HEK293T (cell line): Measurements from ENCODE around the gene UBXN10.
A peak's percentile ranks its signal among the peaks of the same experiment; 100 is the strongest.

Experiments used
- CTCF ChIA-PET: fragments of 350-600 bp; formaldehyde crosslinking; extraction: SDS; loops from one replicate; lab custom pipeline; 2021; ENCODE audit warnings: antibody characterized with exemption, inconsistent platforms; lab: Yijun Ruan, JAX
- POLR2A ChIA-PET: fragments of 350-600 bp; formaldehyde crosslinking; extraction: SDS; loops from one replicate; lab custom pipeline; 2020; ENCODE audit warnings: antibody characterized with exemption, inconsistent platforms; lab: Yijun Ruan, JAX
- DNase-seq: peaks from one replicate; pipeline ENCODE4 v3.0.0; 2012; ENCODE audit warnings: mixed read lengths; ENCODE audit errors: extremely low spot score
- ARNT ChIP-seq: fragments of 450-650 bp; IDR thresholded peaks from 2 replicates; pipeline ENCODE4 v1.6.1; 2017; ENCODE audit warnings: mild to moderate bottlenecking
- BHLHE40 ChIP-seq: fragments of 450-650 bp; IDR thresholded peaks from 2 replicates; pipeline ENCODE4 v1.6.1; 2016; ENCODE audit warnings: mild to moderate bottlenecking, moderate library complexity, borderline replicate concordance
- CTBP1 ChIP-seq: fragments of 450-650 bp; IDR thresholded peaks from 2 replicates; pipeline ENCODE4 v1.6.1; 2016; ENCODE audit warnings: borderline replicate concordance
- FOXA1 ChIP-seq: fragments of 450-650 bp; IDR thresholded peaks from 2 replicates; pipeline ENCODE4 v1.6.1; 2016; ENCODE audit warnings: mild to moderate bottlenecking
- FOXK2 ChIP-seq: fragments of 450-650 bp; IDR thresholded peaks from 2 replicates; pipeline ENCODE4 v1.6.1; 2016; ENCODE audit warnings: mild to moderate bottlenecking
- FOXM1 ChIP-seq: fragments of 450-650 bp; IDR thresholded peaks from 2 replicates; pipeline ENCODE4 v1.6.1; 2017; ENCODE audit warnings: mild to moderate bottlenecking, borderline replicate concordance
- HDGF ChIP-seq: fragments of 450-650 bp; IDR thresholded peaks from 2 replicates; pipeline ENCODE4 v1.6.1; 2017; ENCODE audit warnings: antibody characterized with exemption, borderline replicate concordance
- L3MBTL2 ChIP-seq: fragments of 450-650 bp; conservative IDR thresholded peaks from 2 replicates; pipeline ENCODE4 v1.6.1; 2016; ENCODE audit warnings: mild to moderate bottlenecking
- LEF1 ChIP-seq: fragments of 450-650 bp; IDR thresholded peaks from 2 replicates; pipeline ENCODE4 v1.6.1; 2017; ENCODE audit warnings: mild to moderate bottlenecking, borderline replicate concordance
- NFRKB ChIP-seq: fragments of 450-650 bp; IDR thresholded peaks from 2 replicates; pipeline ENCODE4 v1.6.1; 2016; ENCODE audit warnings: mild to moderate bottlenecking, moderate library complexity
- PKNOX1 ChIP-seq: fragments of 450-650 bp; IDR thresholded peaks from 2 replicates; pipeline ENCODE4 v1.6.1; 2016
- SP1 ChIP-seq: fragments of 450-650 bp; IDR thresholded peaks from 2 replicates; pipeline ENCODE4 v1.6.1; 2017
- SUZ12 ChIP-seq: fragments of 450-650 bp; IDR thresholded peaks from 2 replicates; pipeline ENCODE4 v1.6.1; 2016; ENCODE audit warnings: mild to moderate bottlenecking
- TARDBP ChIP-seq: fragments of 450-650 bp; IDR thresholded peaks from 2 replicates; pipeline ENCODE4 v1.6.1; 2016
- ZNF384 ChIP-seq: fragments of 450-650 bp; IDR thresholded peaks from 2 replicates; pipeline ENCODE4 v1.6.1; 2016

UBXN10 gene

GRCh38 chr1:20233394-20233793 is 47.5 kb downstream of the UBXN10 start:
- CTCF ChIA-PET: interaction anchor here (0.6 to 0.9 kb wide), 4 partner anchors 21 to 860 kb away, joined by 3 to 5 read pairs (median 3); no protein-coding TSS in a partner anchor
- DNase-seq: peak; percentile 19

GRCh38 chr1:20233866-20234265 is 48.0 kb downstream of the UBXN10 start:
- no peak for TF ChIP-seq PKNOX1
- no peak for DNase-seq
- POLR2A ChIA-PET: no interaction called here
- CTCF ChIA-PET: interaction anchor here (0.6 kb wide), 1 partner anchor 861 kb away, joined by 3 read pairs; no protein-coding TSS in a partner anchor

More at GRCh38 chr1:20233394-20233793, 47.5 kb downstream of the UBXN10 start:
- POLR2A ChIA-PET: no interaction called here
- TF ChIP-seq FOXK2: no peak
- no peak for TF ChIP-seq LEF1
- no peak for TF ChIP-seq CTBP1
- no peak for TF ChIP-seq SP1
- no peak for TF ChIP-seq TARDBP
- no peak for TF ChIP-seq L3MBTL2
- no peak for TF ChIP-seq ZNF384
- no peak for TF ChIP-seq FOXA1
- TF ChIP-seq SUZ12: no peak
- TF ChIP-seq HDGF: no peak

- CTCF ChIA-PET: interaction anchor here (1.3 kb wide), 1 partner anchor 260 kb away, joined by 3 read pairs; no protein-coding TSS in a partner anchor
- TF ChIP-seq PKNOX1 (no peak), FOXK2 (no peak), NFRKB (no peak), SUZ12 (no peak), BHLHE40 (no peak), HDGF (no peak), TARDBP (no peak)
- no peak for DNase-seq
These were observed 49.1 kb downstream of the UBXN10 start for GRCh38 chr1:20234788-20235535.

GRCh38 chr1:20237646-20238045 is 51.8 kb downstream of the UBXN10 start:
- POLR2A ChIA-PET: no interaction called here
- CTCF ChIA-PET: interaction anchor here (0.6 kb wide), 2 partner anchors 8 to 17 kb away, joined by 3 read pairs; no protein-coding TSS in a partner anchor

More at GRCh38 chr1:20234788-20235535, 49.1 kb downstream of the UBXN10 start:
- POLR2A ChIA-PET: no interaction called here

GRCh38 chr1:20240012-20240411 is 54.1 kb downstream of the UBXN10 start:
- POLR2A ChIA-PET: no interaction called here
- no peak for DNase-seq
- CTCF ChIA-PET: no interaction called here
- TF ChIP-seq FOXM1 (no peak), BHLHE40 (no peak), HDGF (no peak), CTBP1 (no peak), SP1 (no peak), LEF1 (no peak), PKNOX1 (no peak), ARNT (no peak), TARDBP (no peak), ZNF384 (no peak), FOXK2 (no peak), NFRKB (no peak)

More at GRCh38 chr1:20237646-20238045, 51.8 kb downstream of the UBXN10 start:
- TF ChIP-seq SUZ12 (no peak), FOXK2 (no peak), L3MBTL2 (no peak), CTBP1 (no peak)
- no peak for DNase-seq

- CTCF ChIA-PET: no interaction called here
- POLR2A ChIA-PET: no interaction called here
- no peak for DNase-seq
- TF ChIP-seq NFRKB: no peak
- TF ChIP-seq SP1: no peak
- no peak for TF ChIP-seq ZNF384
- TF ChIP-seq FOXK2: no peak
- TF ChIP-seq CTBP1: no peak
- no peak for TF ChIP-seq FOXA1
- TF ChIP-seq SUZ12: no peak
- TF ChIP-seq TARDBP: no peak
- no peak for TF ChIP-seq L3MBTL2
These were observed 57.1 kb downstream of the UBXN10 start for GRCh38 chr1:20242890-20243479.
